OCI-LY1 (cell line): Measurements from ENCODE around the gene HNRNPA1.

Experiments used
- H2AFZ ChIP-seq: fragments of 200-600 bp; sonication (generic), shearing (Covaris generic); 2 replicates; pipeline ENCODE4 v1.6.0; 2014; ENCODE audit warnings: antibody characterized with exemption, mild to moderate bottlenecking, low read length
- H3F3A ChIP-seq: fragments of 200-600 bp; sonication (generic), shearing (Covaris generic); 2 replicates; pipeline ENCODE4 v1.6.0; 2014; ENCODE audit warnings: mild to moderate bottlenecking, antibody characterized with exemption, low read length, moderate library complexity; ENCODE audit not compliant: insufficient read depth
- H3K27ac ChIP-seq: fragments of 200-600 bp; sonication (generic); 2 replicates; pipeline ENCODE4 v1.5.1; 2014; ENCODE audit warnings: low read length, mixed run types, mild to moderate bottlenecking, low read depth; ENCODE audit not compliant: poor library complexity, severe bottlenecking
- H3K27me3 ChIP-seq: fragments of 200-600 bp; sonication (generic); 2 replicates; pipeline ENCODE4 v1.6.0; 2014; ENCODE audit warnings: antibody characterized with exemption, mild to moderate bottlenecking, low read length, moderate library complexity; ENCODE audit not compliant: insufficient read depth
- H3K36me3 ChIP-seq: fragments of 200-600 bp; sonication (generic); 2 replicates; pipeline ENCODE4 v1.6.1; 2014; ENCODE audit warnings: mild to moderate bottlenecking, antibody characterized with exemption, low read length, moderate library complexity, mixed read lengths; ENCODE audit not compliant: insufficient read depth
- H3K4me1 ChIP-seq: fragments of 200-600 bp; sonication (generic); 2 replicates; pipeline ENCODE4 v1.5.1; 2014; ENCODE audit warnings: mild to moderate bottlenecking, low read length, moderate library complexity; ENCODE audit not compliant: insufficient read depth, severe bottlenecking
- H3K4me2 ChIP-seq: fragments of 200-600 bp; sonication (generic), shearing (Covaris generic); 2 replicates; pipeline ENCODE4 v1.6.1; 2014; ENCODE audit warnings: low read length
- H3K4me3 ChIP-seq: fragments of 200-600 bp; sonication (generic); 2 replicates; pipeline ENCODE4 v1.5.1; 2014; ENCODE audit warnings: low read length, low read depth, mild to moderate bottlenecking, mixed read lengths; ENCODE audit not compliant: poor library complexity, severe bottlenecking
- H3K79me2 ChIP-seq: fragments of 200-600 bp; shearing (Covaris generic); 2 replicates; pipeline ENCODE4 v1.6.1; 2016; ENCODE audit warnings: mixed run types, low read length, mixed read lengths; ENCODE audit not compliant: insufficient read depth
- H3K9ac ChIP-seq: fragments of 200-600 bp; sonication (generic), shearing (Covaris generic); 2 replicates; pipeline ENCODE4 v1.6.1; 2014; ENCODE audit warnings: mild to moderate bottlenecking, low read length, mixed read lengths
- H3K9me2 ChIP-seq: fragments of 200-600 bp; sonication (generic), shearing (Covaris generic); 2 replicates; pipeline ENCODE4 v1.6.1; 2014; ENCODE audit warnings: low read depth, mild to moderate bottlenecking, low read length, mixed read lengths
- H3K9me3 ChIP-seq: fragments of 200-600 bp; shearing (Covaris generic); 2 replicates; pipeline ENCODE4 v1.6.1; 2014; ENCODE audit warnings: low read length, mixed read lengths
- H4K20me1 ChIP-seq: fragments of 200-600 bp; sonication (generic), shearing (Covaris generic); 2 replicates; pipeline ENCODE4 v1.6.0; 2016; ENCODE audit warnings: mild to moderate bottlenecking, low read length; ENCODE audit not compliant: insufficient read depth
- EZH2 ChIP-seq: fragments of 200-600 bp; sonication (generic), shearing (Covaris generic); IDR thresholded peaks from 2 replicates; pipeline ENCODE4 v1.8.0; 2017; ENCODE audit warnings: borderline replicate concordance, mixed run types, mild to moderate bottlenecking, antibody characterized with exemption, low read length, moderate library complexity, mixed read lengths
- TF ChIP-seq, protein P1 (sequence below): fragments of 200-600 bp; sonication (generic), shearing (Covaris generic); IDR thresholded peaks from 2 replicates; pipeline ENCODE4 v1.5.1; 2017; ENCODE audit warnings: mild to moderate bottlenecking, antibody characterized with exemption, low read length, moderate library complexity, mixed read lengths

HNRNPA1 gene

DNA sequence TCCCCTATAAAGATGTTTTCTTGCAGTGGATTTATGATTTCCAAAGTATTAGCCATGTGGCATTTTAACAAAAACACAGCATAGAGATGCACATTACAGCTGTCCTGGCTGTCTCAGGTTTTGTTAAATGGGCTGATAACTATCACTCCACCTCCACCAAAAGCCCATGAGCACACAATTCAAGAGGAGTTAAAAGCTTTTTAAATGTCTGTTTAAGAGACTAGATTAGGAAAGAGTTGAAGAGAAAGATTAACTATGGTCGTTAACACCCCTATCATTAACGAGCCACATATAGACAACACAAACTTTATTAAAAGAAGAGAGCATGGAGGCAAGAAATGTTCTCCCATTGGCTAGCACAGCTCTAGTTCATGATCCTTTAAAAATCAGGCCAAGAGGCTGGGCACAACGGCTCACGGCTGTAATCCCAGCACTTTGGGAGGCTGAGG is 15.1 kb upstream of the HNRNPA1 start:
- Histone ChIP-seq H3K4me1 (peaks cover 27% of the 10 kb centered on the region), H3K9ac (no peak overlapping the region), H3F3A (peaks cover 2% of the 10 kb centered on the region; the same call in 1 of the 2 replicates), H4K20me1 (no peaks in the 10 kb centered on the region), H2AFZ (no peak overlapping the region), H3K9me2 (no peaks in the 10 kb centered on the region), H3K9me3 (no peaks in the 10 kb centered on the region), H3K27ac (no peak overlapping the region), H3K4me3 (no peak overlapping the region), H3K4me2 (no peak overlapping the region), H3K36me3 (peaks cover 8% of the 10 kb centered on the region; the same call in 1 of the 2 replicates), H3K79me2 (peaks cover 30% of the 10 kb centered on the region), H3K27me3 (no peaks in the 10 kb centered on the region)
- no peak for TF ChIP-seq EZH2
- TF ChIP-seq, protein P1, sequence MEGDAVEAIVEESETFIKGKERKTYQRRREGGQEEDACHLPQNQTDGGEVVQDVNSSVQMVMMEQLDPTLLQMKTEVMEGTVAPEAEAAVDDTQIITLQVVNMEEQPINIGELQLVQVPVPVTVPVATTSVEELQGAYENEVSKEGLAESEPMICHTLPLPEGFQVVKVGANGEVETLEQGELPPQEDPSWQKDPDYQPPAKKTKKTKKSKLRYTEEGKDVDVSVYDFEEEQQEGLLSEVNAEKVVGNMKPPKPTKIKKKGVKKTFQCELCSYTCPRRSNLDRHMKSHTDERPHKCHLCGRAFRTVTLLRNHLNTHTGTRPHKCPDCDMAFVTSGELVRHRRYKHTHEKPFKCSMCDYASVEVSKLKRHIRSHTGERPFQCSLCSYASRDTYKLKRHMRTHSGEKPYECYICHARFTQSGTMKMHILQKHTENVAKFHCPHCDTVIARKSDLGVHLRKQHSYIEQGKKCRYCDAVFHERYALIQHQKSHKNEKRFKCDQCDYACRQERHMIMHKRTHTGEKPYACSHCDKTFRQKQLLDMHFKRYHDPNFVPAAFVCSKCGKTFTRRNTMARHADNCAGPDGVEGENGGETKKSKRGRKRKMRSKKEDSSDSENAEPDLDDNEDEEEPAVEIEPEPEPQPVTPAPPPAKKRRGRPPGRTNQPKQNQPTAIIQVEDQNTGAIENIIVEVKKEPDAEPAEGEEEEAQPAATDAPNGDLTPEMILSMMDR: no peak

DNA sequence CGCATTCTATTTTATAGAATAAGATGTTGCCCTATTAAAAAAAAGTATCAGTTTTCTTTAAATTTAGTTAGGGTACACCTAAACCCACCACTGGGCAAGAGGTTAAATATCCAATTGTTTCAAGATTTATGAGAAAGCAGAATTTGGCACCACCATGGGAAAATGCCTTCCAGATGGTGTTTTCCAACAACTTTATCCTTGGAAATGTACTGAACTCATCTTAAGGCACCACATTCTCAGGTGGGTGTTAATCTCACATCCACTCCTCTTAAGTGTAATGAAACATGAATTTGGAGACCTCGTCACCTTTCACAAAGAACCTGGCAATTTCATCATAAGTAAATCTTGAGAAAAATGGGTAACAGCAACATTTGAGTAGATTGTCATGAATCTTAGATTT is 13.7 kb upstream of the HNRNPA1 start:
- H3K27ac ChIP-seq: no peak overlapping the region

DNA sequence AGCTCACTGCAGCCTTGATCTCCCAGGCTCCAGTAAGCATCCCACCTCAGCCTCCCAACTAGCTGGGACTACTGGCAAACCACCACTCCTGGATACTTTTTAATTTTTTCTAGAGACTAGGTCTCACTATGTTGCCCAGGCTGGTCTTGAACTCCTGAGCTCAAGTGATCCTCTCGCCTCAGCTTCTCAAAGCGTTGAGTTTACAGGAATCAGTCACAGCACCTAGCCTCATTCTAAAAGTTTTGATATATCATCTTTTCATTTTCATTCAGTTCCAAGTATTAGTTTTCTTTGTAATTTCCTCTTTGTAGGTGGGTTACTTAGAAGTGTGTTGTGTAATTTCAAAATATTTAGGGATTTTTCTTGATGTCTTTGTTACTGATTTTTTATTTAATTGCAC is 10.2 kb upstream of the HNRNPA1 start:
- no peak for TF ChIP-seq EZH2
- TF ChIP-seq, protein P1: no peak
- Histone ChIP-seq H3K9me2 (no peaks in the 10 kb centered on the region), H3K9ac (no peak overlapping the region), H3K4me1 (no peaks in the 10 kb centered on the region), H4K20me1 (no peaks in the 10 kb centered on the region), H3K4me3 (no peak overlapping the region), H3K27me3 (no peaks in the 10 kb centered on the region), H3K36me3 (peaks cover 36% of the 10 kb centered on the region), H3K79me2 (peaks cover 25% of the 10 kb centered on the region; the same call in 1 of the 2 replicates), H3F3A (no peaks in the 10 kb centered on the region; the same call in 1 of the 2 replicates), H3K4me2 (no peak overlapping the region), H3K9me3 (no peaks in the 10 kb centered on the region), H2AFZ (no peak overlapping the region), H3K27ac (no peak overlapping the region)

More for the DNA sequence above, 13.7 kb upstream of the HNRNPA1 start:
- Histone ChIP-seq H4K20me1 (no peaks in the 10 kb centered on the region), H3K4me1 (peaks cover 12% of the 10 kb centered on the region), H3K4me3 (no peak overlapping the region), H3K9ac (no peak overlapping the region), H3K79me2 (peaks cover 21% of the 10 kb centered on the region), H3F3A (no peaks in the 10 kb centered on the region; the same call in 1 of the 2 replicates), H3K4me2 (no peak overlapping the region), H3K9me3 (no peaks in the 10 kb centered on the region), H3K9me2 (no peaks in the 10 kb centered on the region), H2AFZ (no peak overlapping the region), H3K27me3 (no peaks in the 10 kb centered on the region), H3K36me3 (peaks cover 9% of the 10 kb centered on the region; the same call in 1 of the 2 replicates)
- TF ChIP-seq, protein P1: no peak
- no peak for TF ChIP-seq EZH2
